Naive thymus-derived CD8-positive, alpha-beta T cell (primary cell): ENCODE measurements around the gene MISP. TPM values are rescaled to one million over a fixed set of nuclear protein-coding genes. Genes with fewer than 3 reads are reported as not detected.

Source experiments
- ATAC-seq, 2 donors: fragments of 150-1000 bp; cut with Tn5 transposase in 1 of 2; sonication (Bioruptor Pico), chemical (Tn5 transposase) in 1 of 2; 1 replicate in 1 of 2; 2 replicates in 1 of 2; pipeline ENCODE4 v1.10.0; 2021; ENCODE audit warnings: mild to moderate bottlenecking in 2 of 2, moderate library complexity in 2 of 2
- POLR2A ChIA-PET: fragments of 350-600 bp; sonication (Branson Sonifier 250); formaldehyde crosslinking; loops from one replicate; lab custom pipeline; 2021; ENCODE audit warnings: antibody characterized with exemption; lab: Charles Lee
- DNase-seq, 10 donors: peaks; one replicate each; pipeline versions ENCODE4 v3.0.0 to v3.0.0-alpha.2; 2020 to 2022
- H3K27ac Mint-ChIP-seq, 10 donors: one replicate each; pipeline ENCODE4 v1.8.0; 2020 to 2022; ENCODE audit warnings: mild to moderate bottlenecking in 10 of 10, mixed read lengths in 10 of 10, moderate library complexity in 4 of 10, inconsistent platforms in 1 of 10
- H3K27me3 Mint-ChIP-seq, 5 donors: one replicate each; pipeline ENCODE4 v1.8.0; 2021 to 2022; ENCODE audit warnings: mixed read lengths in 5 of 5
- H3K36me3 Mint-ChIP-seq, 3 donors: one replicate each; pipeline ENCODE4 v1.8.0; 2020 to 2022; ENCODE audit warnings: mixed read lengths in 3 of 3, mild to moderate bottlenecking in 2 of 3, inconsistent platforms in 1 of 3
- H3K4me1 Mint-ChIP-seq, 4 donors: one replicate each; pipeline ENCODE4 v1.8.0; 2021 to 2022; ENCODE audit warnings: mixed read lengths in 4 of 4
- H3K4me3 Mint-ChIP-seq, 10 donors: one replicate each; pipeline ENCODE4 v1.8.0; 2020 to 2022; ENCODE audit warnings: mild to moderate bottlenecking in 10 of 10, mixed read lengths in 10 of 10, moderate library complexity in 6 of 10, inconsistent platforms in 1 of 10
- H3K9me3 Mint-ChIP-seq, 9 donors: one replicate each; pipeline ENCODE4 v1.8.0; 2020 to 2022; ENCODE audit warnings: mixed read lengths in 9 of 9, mild to moderate bottlenecking in 3 of 9, inconsistent platforms in 1 of 9, moderate library complexity in 1 of 9
- polyA plus RNA-seq, 3 donors: library from polyadenylated mRNA; unstranded; fragments of 300-500 nt; fragmentation: Illumina TruSeq; gene quantifications; one replicate each; pipeline ENCODE4 v1.2.3, GENCODE V29; 2021
- total RNA-seq, 8 experiments: library from RNA in 2 of 8; stranded (reverse) in 2 of 8; gene quantifications; one replicate each; pipeline ENCODE4 v1.2.3 and lab custom pipeline; 2021 to 2026

MISP gene
- total and polyA plus RNA-seq, 5 experiments from 2014 or later, result not detected

GRCh38 chr19:797528-798414 is 46.9 kb downstream of the MISP start:
- ATAC-seq (peak; percentile 9 to 15), DNase-seq (peak; percentile 75 to 92 (median 86))
- Mint-ChIP-seq H3K36me3 (peaks cover 0 to 17% (median 0%) of the 10 kb centered on the region in 3 donors), H3K27me3 (no peaks in the 10 kb centered on the region), H3K27ac (peak overlapping the region; percentile 31 to 96 (median 92)), H3K4me3 (peak overlapping the region; percentile 88 to 97 (median 90)), H3K4me1 (peaks cover 22 to 45% (median 41%) of the 10 kb centered on the region in 4 donors), H3K9me3 (no peaks in the 10 kb centered on the region)
- POLR2A ChIA-PET, result interaction anchor here (0.6 to 2.5 kb wide), 13 partner anchors 11 to 1145 kb away, joined by 3 to 10 read pairs (median 4); partner anchors contain the start of genes CIRBP, KISS1R, RNF126 and RNU6-9

- H3K27me3 Mint-ChIP-seq, result no peaks in the 10 kb centered on the region
- DNase-seq, result no peak
- no peaks in the 10 kb centered on the region for H3K9me3 Mint-ChIP-seq
- H3K27ac Mint-ChIP-seq, result peak overlapping the region; percentile 77 to 95 (median 92)
- H3K4me3 Mint-ChIP-seq, result peak overlapping the region; percentile 82 to 95 (median 88)
- POLR2A ChIA-PET, result interaction anchor here (0.9 to 2.5 kb wide), 12 partner anchors 10 to 1144 kb away, joined by 3 to 10 read pairs (median 4); partner anchors contain the start of genes CIRBP, RNF126, RNU6-9 and WDR18
- peaks cover 0 to 25% (median 0%) of the 10 kb centered on the region in 3 donors for H3K36me3 Mint-ChIP-seq
- peaks cover 22 to 52% (median 47%) of the 10 kb centered on the region in 4 donors for H3K4me1 Mint-ChIP-seq
- ATAC-seq, result no peak
These were observed 47.6 kb downstream of the MISP start for GRCh38 chr19:798415-799075.

- Mint-ChIP-seq H3K27ac (peak overlapping the region; percentile 77 to 94 (median 88)), H3K27me3 (no peaks in the 10 kb centered on the region), H3K36me3 (peaks cover 0 to 32% (median 0%) of the 10 kb centered on the region in 3 donors), H3K4me3 (peak overlapping the region; percentile 82 to 91 (median 88)), H3K4me1 (peaks cover 22 to 55% (median 50%) of the 10 kb centered on the region in 4 donors), H3K9me3 (no peaks in the 10 kb centered on the region)
- ATAC-seq, result no peak
- POLR2A ChIA-PET, result interaction anchor here (0.6 to 2.5 kb wide), 11 partner anchors 10 to 1143 kb away, joined by 3 to 8 read pairs (median 3); partner anchors contain the start of genes CIRBP, RNU6-9 and WDR18
- no peak for DNase-seq
These were observed 48.4 kb downstream of the MISP start for GRCh38 chr19:799076-799881.

- peaks cover 0 to 37% (median 0%) of the 10 kb centered on the region in 3 donors for H3K36me3 Mint-ChIP-seq
- H3K4me1 Mint-ChIP-seq, result peaks cover 22 to 55% (median 51%) of the 10 kb centered on the region in 4 donors
- H3K9me3 Mint-ChIP-seq, result no peaks in the 10 kb centered on the region
- no peak for ATAC-seq
- H3K27ac Mint-ChIP-seq, result peak overlapping the region; percentile 73 to 94 (median 88)
- H3K4me3 Mint-ChIP-seq, result peak overlapping the region; percentile 54 to 91 (median 86)
- no peaks in the 10 kb centered on the region for H3K27me3 Mint-ChIP-seq
- no peak for DNase-seq
- POLR2A ChIA-PET, result interaction anchor here (0.6 to 2.5 kb wide), 6 partner anchors 8 to 469 kb away, joined by 3 to 7 read pairs (median 4); partner anchors contain the start of genes CIRBP and POLRMT
These were observed 49.6 kb downstream of the MISP start for GRCh38 chr19:800360-801029.

GRCh38 chr19:801030-801860 is 50.3 kb downstream of the MISP start:
- Mint-ChIP-seq H3K27me3 (no peaks in the 10 kb centered on the region), H3K4me3 (peak overlapping the region; percentile 48 to 91 (median 75)), H3K4me1 (peaks cover 22 to 55% (median 51%) of the 10 kb centered on the region in 4 donors), H3K36me3 (peaks cover 0 to 39% (median 0%) of the 10 kb centered on the region in 3 donors), H3K27ac (peak overlapping the region in 9 of 10 donors; percentile 27 to 83 (median 72)), H3K9me3 (no peaks in the 10 kb centered on the region)
- POLR2A ChIA-PET, result interaction anchor here (0.5 to 1.7 kb wide), 7 partner anchors 31 to 468 kb away, joined by 3 to 6 read pairs (median 3); partner anchors contain the start of genes CIRBP and POLRMT
- ATAC-seq (no peak), DNase-seq (no peak)

- Mint-ChIP-seq H3K4me1 (peaks cover 19 to 51% (median 50%) of the 10 kb centered on the region in 4 donors), H3K4me3 (peak overlapping the region; percentile 31 to 91 (median 75)), H3K36me3 (peaks cover 0 to 45% (median 0%) of the 10 kb centered on the region in 3 donors), H3K27me3 (no peaks in the 10 kb centered on the region), H3K9me3 (no peaks in the 10 kb centered on the region), H3K27ac (peak overlapping the region in 7 of 10 donors; percentile 52 to 70 (median 65))
- no peak for ATAC-seq
- no peak for DNase-seq
- POLR2A ChIA-PET, result interaction anchor here (0.5 to 1.0 kb wide), 3 partner anchors 19 to 144 kb away, joined by 3 to 4 read pairs (median 3); no protein-coding TSS in a partner anchor
These were observed 51.1 kb downstream of the MISP start for GRCh38 chr19:801861-802497.

- H3K4me1 Mint-ChIP-seq, result peaks cover 21 to 57% (median 55%) of the 10 kb centered on the region in 4 donors
- peaks cover 0 to 51% (median 3%) of the 10 kb centered on the region in 3 donors for H3K36me3 Mint-ChIP-seq
- DNase-seq (no peak), ATAC-seq (no peak)
- no peaks in the 10 kb centered on the region for H3K9me3 Mint-ChIP-seq
- H3K27ac Mint-ChIP-seq, result peak overlapping the region in 6 of 10 donors; percentile 49 to 78 (median 68)
- POLR2A ChIA-PET, result interaction anchor here (0.6 to 1.0 kb wide), 2 partner anchors 18 to 143 kb away, joined by 3 to 4 read pairs; no protein-coding TSS in a partner anchor
- peak overlapping the region; percentile 19 to 88 (median 66) for H3K4me3 Mint-ChIP-seq
- H3K27me3 Mint-ChIP-seq, result no peaks in the 10 kb centered on the region
These were observed 51.7 kb downstream of the MISP start for GRCh38 chr19:802498-803098.

- H3K4me1 Mint-ChIP-seq, result peaks cover 23 to 61% (median 56%) of the 10 kb centered on the region in 4 donors
- ATAC-seq (no peak), DNase-seq (no peak)
- H3K9me3 Mint-ChIP-seq, result no peaks in the 10 kb centered on the region
- H3K4me3 Mint-ChIP-seq, result peak overlapping the region in 1 of 10 donors; percentile 51
- peak overlapping the region in 6 of 10 donors; percentile 3 to 76 (median 54) for H3K27ac Mint-ChIP-seq
- POLR2A ChIA-PET, result interaction anchor here (1.0 kb wide), 1 partner anchor 18 kb away, joined by 3 read pairs; no protein-coding TSS in a partner anchor
- no peaks in the 10 kb centered on the region for H3K27me3 Mint-ChIP-seq
- H3K36me3 Mint-ChIP-seq, result peaks cover 0 to 56% (median 8%) of the 10 kb centered on the region in 3 donors
These were observed 52.2 kb downstream of the MISP start for GRCh38 chr19:803099-803561.

- Mint-ChIP-seq H3K4me3 (peak overlapping the region in 3 of 10 donors; percentile 22 to 62 (median 51)), H3K4me1 (peaks cover 23 to 59% (median 54%) of the 10 kb centered on the region in 4 donors), H3K9me3 (no peaks in the 10 kb centered on the region), H3K36me3 (peaks cover 0 to 63% (median 8%) of the 10 kb centered on the region in 3 donors), H3K27me3 (no peaks in the 10 kb centered on the region), H3K27ac (peak overlapping the region in 4 of 10 donors; percentile 10 to 56 (median 38))
- POLR2A ChIA-PET, result no interaction called here
- no peak for DNase-seq
- no peak for ATAC-seq
These were observed 52.9 kb downstream of the MISP start for GRCh38 chr19:803686-804418.
